HG03159 (cell line): ENCODE results near the gene TWIST1.

Experiments
- ATAC-seq: cut with Tn5 transposase; IDR thresholded peaks from one replicate; pipeline ENCODE4 v1.9.1; 2021; ENCODE audit warnings: mild to moderate bottlenecking, moderate library complexity; ENCODE audit not compliant: unreplicated experiment

Gene TWIST1

DNA sequence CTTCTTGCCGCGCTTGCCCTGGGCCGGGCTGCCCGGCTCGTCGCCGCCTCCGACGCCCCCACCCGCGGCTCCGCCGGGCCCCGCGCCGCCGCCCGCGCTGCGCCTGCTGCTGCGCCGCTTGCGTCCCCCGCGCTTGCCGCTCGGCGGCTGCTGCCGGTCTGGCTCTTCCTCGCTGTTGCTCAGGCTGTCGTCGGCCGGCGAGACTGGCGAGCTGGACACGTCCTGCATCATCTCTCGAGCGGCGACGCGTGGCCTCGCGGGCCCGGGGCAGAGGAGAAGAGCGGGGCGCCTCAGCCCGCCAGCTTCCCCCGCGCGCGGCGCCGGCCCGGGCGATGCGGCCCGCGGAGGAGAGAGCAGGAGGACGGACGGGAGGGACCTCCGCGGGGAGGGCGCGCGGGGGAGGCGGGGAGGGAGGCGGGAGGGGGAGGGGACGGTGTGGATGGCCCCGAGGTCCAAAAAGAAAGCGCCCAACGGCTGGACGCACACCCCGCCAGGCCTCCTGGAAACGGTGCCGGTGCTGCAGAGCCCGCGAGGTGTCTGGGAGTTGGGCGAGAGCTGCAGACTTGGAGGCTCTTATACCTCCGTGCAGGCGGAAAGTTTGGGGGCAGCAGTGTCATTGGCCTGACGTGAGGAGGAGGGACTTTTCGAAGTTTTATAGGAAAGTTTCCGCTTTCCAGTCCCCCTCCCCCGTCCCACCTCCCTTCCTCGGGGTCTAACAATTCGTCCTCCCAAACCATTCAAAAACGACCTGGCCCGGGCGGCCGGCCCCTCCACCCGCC is at the start of gene TWIST1:
Gene TWIST1, minus strand, starts transcription at position 546 of the 779 bp plus-strand sequence. Its CDS starts 315 bp downstream, at position 231.
- no peak for ATAC-seq

- no peak for ATAC-seq
These were observed 44.2 kb upstream of the TWIST1 start for GRCh38 chr7:19161671-19162070.

GRCh38 chr7:19146699-19147098 is 29.3 kb upstream of the TWIST1 start:
- ATAC-seq: no peak

GRCh38 chr7:19145434-19146115 is 28.1 kb upstream of the TWIST1 start:
- ATAC-seq: no peak

- ATAC-seq: no peak
These were observed 27.4 kb upstream of the TWIST1 start, which contains the start of gene FERD3L for GRCh38 chr7:19144661-19145433. TSS of gene FERD3L (minus strand) at chr7:19145421. CDS start at chr7:19145362, 59 bp downstream.

GRCh38 chr7:19143881-19144574 is 26.6 kb upstream of the TWIST1 start:
- no peak for ATAC-seq

- no peak for ATAC-seq
These were observed 22.4 kb upstream of the TWIST1 start for GRCh38 chr7:19139706-19140327.

GRCh38 chr7:19133886-19134285 is 16.4 kb upstream of the TWIST1 start:
- no peak for ATAC-seq

- no peak for ATAC-seq
These were observed 16.0 kb upstream of the TWIST1 start for GRCh38 chr7:19133390-19133789.

GRCh38 chr7:19128856-19129255 is 11.4 kb upstream of the TWIST1 start:
- no peak for ATAC-seq

DNA sequence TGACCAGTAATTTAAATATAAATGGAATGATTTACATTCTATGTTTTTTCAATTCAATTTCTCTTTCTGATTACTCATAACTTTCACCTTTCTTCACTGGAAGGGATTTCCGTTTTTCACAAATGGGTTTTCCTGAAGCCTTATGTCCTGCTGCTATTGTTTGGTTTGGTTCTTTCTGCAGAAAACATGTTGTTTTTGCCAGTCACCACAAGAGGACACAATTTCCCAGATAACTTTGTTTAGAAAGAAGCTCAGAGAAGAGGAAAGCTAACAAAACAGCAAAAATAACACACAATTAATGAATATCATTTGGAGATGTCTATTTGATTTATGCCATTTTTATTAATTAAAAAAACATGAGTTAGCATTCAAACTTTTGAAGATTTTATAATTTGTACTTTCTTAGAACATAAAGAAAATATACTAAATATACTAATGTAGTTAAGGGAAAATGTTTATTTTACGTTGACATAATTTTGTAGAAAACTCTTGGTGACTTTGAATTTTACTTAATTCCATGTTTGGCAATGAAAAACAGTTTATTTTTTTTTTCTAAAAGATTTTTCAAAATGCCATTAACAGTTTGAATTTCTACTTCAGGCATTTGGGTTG is 4.6 kb upstream of the TWIST1 start:
- ATAC-seq: no peak

GRCh38 chr7:19119870-19120486 is 2.5 kb upstream of the TWIST1 start:
- no peak for ATAC-seq

DNA sequence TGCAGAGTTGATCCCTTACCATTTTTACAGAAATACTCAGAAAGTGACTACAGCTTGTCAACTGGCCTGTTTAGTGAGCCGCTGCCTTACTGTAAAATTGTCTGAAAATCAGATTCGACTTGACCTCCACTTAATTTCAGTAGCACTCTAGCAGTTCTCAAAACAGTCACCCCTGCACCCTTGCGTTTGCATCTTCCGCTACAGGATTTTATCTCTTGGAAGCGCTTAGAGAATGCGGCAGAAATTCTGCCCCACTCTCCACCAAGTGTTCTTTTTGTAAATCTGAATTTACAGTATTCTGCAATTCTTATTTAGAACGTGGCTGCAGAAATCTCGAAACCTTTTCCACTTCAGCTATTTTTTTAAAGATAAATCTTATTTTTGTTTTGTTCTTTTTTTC is 1.9 kb upstream of the TWIST1 start:
- ATAC-seq: no peak

- ATAC-seq: no peak
These were observed 1.4 kb upstream of the TWIST1 start for GRCh38 chr7:19118636-19119371.

DNA sequence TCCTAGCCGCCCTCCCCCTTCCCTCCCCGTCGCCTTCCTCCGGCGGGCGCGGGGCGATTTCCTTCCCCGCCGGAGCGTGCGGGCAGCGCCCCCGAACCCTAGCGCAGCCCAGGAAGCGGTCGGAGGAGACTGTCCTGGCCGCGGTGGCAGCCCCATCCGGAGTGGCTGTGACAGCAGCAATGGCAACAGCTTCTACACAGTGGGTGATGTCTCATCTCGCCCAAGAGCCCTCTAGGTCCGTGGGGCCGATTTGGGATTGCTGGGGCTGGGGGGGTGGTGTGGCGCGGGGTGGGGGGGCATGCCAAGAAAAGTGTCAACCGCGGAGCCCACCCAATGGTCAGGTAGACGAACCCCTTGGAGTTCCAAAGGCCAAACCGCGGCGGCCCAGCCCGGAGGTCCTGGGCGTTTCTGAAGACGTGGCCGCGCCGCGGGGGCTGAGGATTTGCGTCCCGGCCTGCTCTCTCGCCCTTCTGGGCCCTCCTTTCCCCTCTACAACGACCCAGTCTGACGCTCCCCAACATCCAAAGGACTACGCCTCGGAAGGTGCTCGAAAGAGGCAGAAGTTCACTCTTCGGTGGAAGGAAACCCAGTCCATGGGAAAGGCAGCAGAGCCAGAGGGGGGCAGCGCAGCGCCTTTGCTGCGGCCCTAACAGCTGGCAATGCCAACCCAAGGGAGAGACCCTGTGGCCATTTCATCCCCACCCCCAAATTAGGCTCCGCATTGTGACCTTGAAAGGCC is 603 bp upstream of the TWIST1 start:
- ATAC-seq: no peak

- ATAC-seq: no peak
These were observed 1.0 kb downstream of the TWIST1 start for GRCh38 chr7:19116121-19117090.

GRCh38 chr7:19114551-19114855 is 2.9 kb downstream of the TWIST1 start:
- no peak for ATAC-seq
